Activated T-helper 1 cell treated with anti-CD3 and anti-CD28 coated beads, Interleukin-2, amount 50 U/mL, for 16 hours (primary cell): ENCODE data around the gene PLAGL2.

Experiments
- DNase-seq, 2 donors: peaks; one replicate each; pipeline ENCODE4 v3.0.0-alpha.2; 2020; ENCODE audit warnings: low read depth in 1 of 2, low spot score in 1 of 2

Gene PLAGL2

GRCh38 chr20:32153771-32154170 is 53.8 kb downstream of the PLAGL2 start:
- no peak for DNase-seq

GRCh38 chr20:32153156-32153665 is 54.3 kb downstream of the PLAGL2 start:
- no peak for DNase-seq

- DNase-seq: no peak
Measured at GRCh38 chr20:32152421-32153155, 55.0 kb downstream of the PLAGL2 start.

GRCh38 chr20:32150291-32150848 is 57.2 kb downstream of the PLAGL2 start:
- DNase-seq: no peak

GRCh38 chr20:32149566-32150170 is 57.9 kb downstream of the PLAGL2 start:
- DNase-seq: no peak

GRCh38 chr20:32144898-32145662 is 62.5 kb downstream of the PLAGL2 start:
- DNase-seq: no peak

DNA sequence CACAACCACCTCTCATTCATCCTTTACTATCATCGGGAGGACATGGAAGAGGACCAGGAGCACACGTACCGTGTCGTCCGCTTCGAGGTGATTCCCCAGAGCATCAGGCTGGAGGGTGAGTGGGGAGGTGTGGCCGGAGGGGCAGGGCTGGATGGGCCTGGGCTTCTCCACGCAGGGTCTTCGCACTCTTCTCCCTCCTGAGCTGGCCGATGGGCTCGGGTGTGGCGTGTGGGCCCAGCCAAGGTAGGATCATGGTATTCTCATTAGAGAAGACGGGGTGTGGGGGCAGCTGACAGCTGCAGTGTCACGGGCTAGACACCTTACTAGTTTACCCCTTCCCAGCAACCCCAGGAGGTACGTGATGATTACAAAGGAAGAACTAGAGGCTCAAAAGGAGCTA is 64.6 kb downstream of the PLAGL2 start:
- DNase-seq: no peak
